Measurements from ENCODE around the gene IL3. TPM values are rescaled to one million over a fixed set of nuclear protein-coding genes. Genes with fewer than 3 reads are reported as not detected.
A peak's percentile ranks its signal among the peaks of the same experiment; 100 is the strongest.

Gene IL3
- total RNA-seq = not detected in 2 replicates
- not detected for total RNA-seq (2013)
- not detected in 2 replicates for polyA plus RNA-seq
- polyA minus RNA-seq = not detected in 2 replicates

- WGBS (ENCODE audit: insufficient coverage) = 86% methylated on average over 14 of the region's 16 CpGs
- peaks cover 3% of the 10 kb centered on the region for H3K27me3 Mint-ChIP-seq
- no peak within 1 kb of the TSS for H3K27ac ChIP-seq (ENCODE audit: low read length in 2 of 2)
- ChIA-PET CTCF (interaction anchor here (0.7 to 4.7 kb wide), 4 partner anchors 13 to 471 kb away, joined by 3 to 70 read pairs (median 4); no protein-coding TSS in a partner anchor), POLR2A (no interaction called here)
- H3K27ac Mint-ChIP-seq = no peak within 1 kb of the TSS
- peaks cover 0 to 7% of the 10 kb centered on the region in 2 donors for H3K4me1 ChIP-seq (ENCODE audit: control insufficient read depth in 2 of 2, insufficient read depth in 2 of 2, low read length in 2 of 2)
- no peak for DNase-seq
- H4K20me1 ChIP-seq (ENCODE audit: control insufficient read depth, insufficient read depth, low read length, poor library complexity, severe bottlenecking) = no peaks in the 10 kb centered on the region
- H3K4me2 ChIP-seq (replicated peaks; ENCODE audit: low read depth, low read length, poor library complexity, severe bottlenecking) = no peak within 1 kb of the TSS
- no peak within 1 kb of the TSS for H3K4me3 ChIP-seq (ENCODE audit: control extremely low read depth in 1 of 5, extremely low read depth in 1 of 5, insufficient read depth in 1 of 5, low read depth in 2 of 5, low read length in 4 of 5)
- no peak within 1 kb of the TSS for H3K9ac ChIP-seq (ENCODE audit: low read length)
- H3K4me3 Mint-ChIP-seq = no peak within 1 kb of the TSS
- intact Hi-C loops (cut with micrococcal nuclease) = loop anchor here (5.0 kb wide), 1 partner anchor 638 kb away; no protein-coding TSS in a partner anchor
- no peak within 1 kb of the TSS for H2AFZ ChIP-seq (ENCODE audit: insufficient read depth, low read depth, low read length, poor library complexity, severe bottlenecking)
- ATAC-seq (ENCODE audit: low read depth) = no peak
- no peaks in the 10 kb centered on the region for H3K79me2 ChIP-seq (ENCODE audit: control insufficient read depth, insufficient read depth, low read length)
- H3K9me3 ChIP-seq (ENCODE audit: control extremely low read depth in 1 of 3, control insufficient read depth in 2 of 3, insufficient read depth in 1 of 3, low read length in 2 of 3) = no peaks in the 10 kb centered on the region
- peaks cover 3% of the 10 kb centered on the region for H3K4me1 Mint-ChIP-seq
- H3K36me3 ChIP-seq (replicated peaks in 1 of 2; ENCODE audit: control extremely low read depth in 1 of 2, control insufficient read depth in 1 of 2, extremely low read depth in 1 of 2, insufficient read depth in 2 of 2, low read length in 1 of 2) = no peaks in the 10 kb centered on the region
- TF ChIP-seq EZH2 (IDR thresholded peaks at IDR 0.05; ENCODE audit: borderline replicate concordance, insufficient read depth, low read depth, low read length, poor library complexity, severe bottlenecking) = no peak
- TF ChIP-seq CTCF (IDR thresholded peaks at IDR 0.05) = no peak
- no peaks in the 10 kb centered on the region for H3K9me3 Mint-ChIP-seq (ENCODE audit: insufficient read depth)
- H3K27me3 ChIP-seq (replicated peaks in 1 of 4; ENCODE audit: control extremely low read depth in 1 of 4, control insufficient read depth in 3 of 4, insufficient read depth in 4 of 4, low read length in 3 of 4) = no peaks in the 10 kb centered on the region
Observed at GRCh38 chr5:132060501-132061161, at the start of gene IL3. Gene IL3 (plus strand): TSS chr5:132060655. CDS start chr5:132060707, 52 bp downstream.

- H3K4me1 ChIP-seq (ENCODE audit: control insufficient read depth in 2 of 2, insufficient read depth in 2 of 2, low read length in 2 of 2) = peaks cover 12% of the 10 kb centered on the region in 2 donors
- ChIA-PET CTCF (interaction anchor here (0.6 to 7.6 kb wide), 2 partner anchors 421 to 445 kb away, joined by 3 to 405 read pairs; no protein-coding TSS in a partner anchor), POLR2A (no interaction called here)
- H3K4me2 ChIP-seq (replicated peaks; ENCODE audit: low read depth, low read length, poor library complexity, severe bottlenecking) = peak overlapping the region; percentile 96
- TF ChIP-seq EZH2 (IDR thresholded peaks at IDR 0.05; ENCODE audit: borderline replicate concordance, insufficient read depth, low read depth, low read length, poor library complexity, severe bottlenecking) = no peak
- TF ChIP-seq CTCF (IDR thresholded peaks at IDR 0.05) = no peak
- H2AFZ ChIP-seq (ENCODE audit: insufficient read depth, low read depth, low read length, poor library complexity, severe bottlenecking) = peak overlapping the region; percentile 60
- H3K79me2 ChIP-seq (ENCODE audit: control insufficient read depth, insufficient read depth, low read length) = no peaks in the 10 kb centered on the region
- 18% methylated on average over 44 of the region's 46 CpGs for WGBS (ENCODE audit: insufficient coverage)
- no peak for DNase-seq
- peaks cover 0 to 9% (median 0%) of the 10 kb centered on the region in 3 donors for H3K9me3 ChIP-seq (ENCODE audit: control extremely low read depth in 1 of 3, control insufficient read depth in 2 of 3, insufficient read depth in 1 of 3, low read length in 2 of 3)
- H3K27ac ChIP-seq (ENCODE audit: low read length in 2 of 2) = no peak overlapping the region
- intact Hi-C loops (cut with micrococcal nuclease) = no loop called here
- Mint-ChIP-seq H3K4me3 (peak overlapping the region; percentile 83), H3K9me3 (ENCODE audit: insufficient read depth) (no peaks in the 10 kb centered on the region), H3K27me3 (peaks cover 58% of the 10 kb centered on the region), H3K27ac (no peak overlapping the region), H3K4me1 (peaks cover 14% of the 10 kb centered on the region)
- peaks cover 0 to 48% (median 18%) of the 10 kb centered on the region in 4 experiments for H3K27me3 ChIP-seq (replicated peaks in 1 of 4; ENCODE audit: control extremely low read depth in 1 of 4, control insufficient read depth in 3 of 4, insufficient read depth in 4 of 4, low read length in 3 of 4)
- no peaks in the 10 kb centered on the region for H4K20me1 ChIP-seq (ENCODE audit: control insufficient read depth, insufficient read depth, low read length, poor library complexity, severe bottlenecking)
- H3K36me3 ChIP-seq (replicated peaks in 1 of 2; ENCODE audit: control extremely low read depth in 1 of 2, control insufficient read depth in 1 of 2, extremely low read depth in 1 of 2, insufficient read depth in 2 of 2, low read length in 1 of 2) = no peaks in the 10 kb centered on the region
- ATAC-seq (ENCODE audit: low read depth) = no peak
- H3K9ac ChIP-seq (ENCODE audit: low read length) = peak overlapping the region; percentile 65
- H3K4me3 ChIP-seq (ENCODE audit: control extremely low read depth in 1 of 5, extremely low read depth in 1 of 5, insufficient read depth in 1 of 5, low read depth in 2 of 5, low read length in 4 of 5) = peak overlapping the region in 3 of 5 experiments; percentile 47 to 63 (median 60)
Observed at GRCh38 chr5:132010989-132011621, 49.4 kb upstream of the IL3 start.

Data from B cell (primary cell).